Stomach (tissue), 9 donors: Measurements from ENCODE around the gene CD59. TPM values are rescaled to one million over a fixed set of nuclear protein-coding genes. Genes with fewer than 3 reads are reported as not detected.

ENCODE experiments used
- DNase-seq, 2 donors: peaks; one replicate each; pipeline versions ENCODE4 v3.0.0 to v3.0.0-alpha.2; 2013 to 2019
- H3K27ac ChIP-seq, 5 donors: fragments of 200-600 bp in 4 of 5; sonication (generic) in 4 of 5; one replicate each; pipeline ENCODE4 v1.5.1; 2013 to 2019; ENCODE audit warnings: mild to moderate bottlenecking in 1 of 5, moderate library complexity in 1 of 5
- H3K27me3 ChIP-seq, 3 donors: fragments of 200-600 bp; sonication (generic); one replicate each; pipeline ENCODE4 v1.5.1; 2017 to 2019; ENCODE audit warnings: mixed run types in 1 of 3
- H3K36me3 ChIP-seq, 4 donors: fragments of 200-600 bp; sonication (generic); 1 replicate in 3 of 4; 2 replicates in 1 of 4; pipeline ENCODE4 v1.5.1; 2016 to 2019
- H3K4me1 ChIP-seq, 4 donors: fragments of 200-600 bp; sonication (generic); one replicate each; pipeline ENCODE4 v1.5.1; 2016 to 2019
- H3K4me3 ChIP-seq, 4 donors: fragments of 200-600 bp; sonication (generic) in 3 of 4; one replicate each; pipeline ENCODE4 v1.5.1; 2016 to 2019; ENCODE audit warnings: mild to moderate bottlenecking in 1 of 4
- H3K9me3 ChIP-seq, 4 donors: fragments of 200-600 bp; sonication (generic); one replicate each; pipeline ENCODE4 v1.5.1; 2016 to 2019
- EP300 ChIP-seq: sonication (generic); formaldehyde crosslinking; IDR thresholded peaks from one replicate; pipeline ENCODE4 v1.6.1; 2017; ENCODE audit warnings: antibody characterized with exemption
- POLR2A ChIP-seq, 4 donors: fragments of 450-650 bp; IDR thresholded peaks; one replicate each; pipeline ENCODE4 v1.6.1; 2016; ENCODE audit warnings: antibody characterized with exemption in 4 of 4, control low read depth in 2 of 4, mild to moderate bottlenecking in 1 of 4, moderate library complexity in 1 of 4
- POLR2AphosphoS5 ChIP-seq, 3 donors: sonication (generic); formaldehyde crosslinking; IDR thresholded peaks; one replicate each; pipeline ENCODE4 v1.6.1; 2016; ENCODE audit warnings: antibody characterized with exemption in 3 of 3
- WGBS, 5 donors: extraction: QIAGEN DNeasy Blood & Tissue Kit in 3 of 5; methylation state at CpG; one replicate each; pipeline versions ENCODE4 v1.1.5 to v1.1.7; 2013 to 2018; 5-methylcytosine and 5-hydroxymethylcytosine counted together
- intact Hi-C: fragments of 100-400 bp; cut with DNase I; formaldehyde crosslinking; loops from one replicate; pipeline ENCODE4 v1.15.1; 2023; ENCODE audit warnings: low total_unique reads
- polyA plus RNA-seq, 3 donors: library from polyadenylated mRNA; stranded (reverse); fragments of 200-250 nt; gene quantifications; one replicate each; pipeline ENCODE4 v1.2.3, GENCODE V29; 2013
- total RNA-seq, 5 donors: library from RNA; depleted of rRNA; stranded (reverse); fragments of >200 nt; gene quantifications; one replicate each; pipeline versions ENCODE4 v1.1.0 to v1.2.3, GENCODE V29; 2014 to 2016
- TF ChIP-seq, protein P1 (sequence below), 7 experiments: fragments of 450-650 bp in 4 of 7; fragments of 200-600 bp in 3 of 7; sonication (generic) in 3 of 7; IDR thresholded peaks; one replicate each; pipeline ENCODE4 v1.5.1; 2016 to 2019; ENCODE audit warnings: antibody characterized with exemption in 7 of 7, control low read depth in 2 of 7, mild to moderate bottlenecking in 1 of 7
- donor health status: healthy with polysubstance abuse.
- donor health status: Bipolar disorder and iron deficiency.
- donor health status: healthy.

The CD59 gene
- total and polyA plus RNA-seq, 8 donors: 6.4 to 225 (median 138) TPM

DNA sequence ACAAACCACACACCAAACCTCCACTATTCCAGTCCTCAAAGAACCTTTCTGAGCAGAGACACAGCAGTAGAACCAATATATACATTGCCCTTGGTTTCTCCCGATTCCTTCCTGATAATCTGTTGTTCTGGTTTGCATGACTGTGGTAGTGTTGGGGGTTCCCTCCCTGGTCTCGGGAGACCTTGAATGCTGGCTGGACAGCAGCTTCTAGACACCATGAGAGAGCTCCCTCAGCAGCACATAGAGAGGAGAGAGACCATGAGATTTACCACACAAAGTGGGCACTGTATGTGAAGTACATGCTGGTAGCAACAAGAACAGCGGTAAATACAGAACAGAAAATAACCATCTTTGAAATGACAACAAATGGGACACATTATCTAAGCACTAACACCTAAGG lies 38.2 kb downstream of the CD59 start:
- 32 to 66% (median 47%) methylated on average over 3 of the region's 3 CpGs for WGBS, 5 donors
- Histone ChIP-seq H3K4me3 (no peak overlapping the region), H3K27ac (peak overlapping the region; percentile 52 to 88 (median 79)), H3K4me1 (peaks cover 49 to 97% (median 70%) of the 10 kb centered on the region in 4 donors), H3K27me3 (no peaks in the 10 kb centered on the region), H3K9me3 (no peaks in the 10 kb centered on the region), H3K36me3 (no peaks in the 10 kb centered on the region)
- no peak for DNase-seq
- TF ChIP-seq, protein P1, sequence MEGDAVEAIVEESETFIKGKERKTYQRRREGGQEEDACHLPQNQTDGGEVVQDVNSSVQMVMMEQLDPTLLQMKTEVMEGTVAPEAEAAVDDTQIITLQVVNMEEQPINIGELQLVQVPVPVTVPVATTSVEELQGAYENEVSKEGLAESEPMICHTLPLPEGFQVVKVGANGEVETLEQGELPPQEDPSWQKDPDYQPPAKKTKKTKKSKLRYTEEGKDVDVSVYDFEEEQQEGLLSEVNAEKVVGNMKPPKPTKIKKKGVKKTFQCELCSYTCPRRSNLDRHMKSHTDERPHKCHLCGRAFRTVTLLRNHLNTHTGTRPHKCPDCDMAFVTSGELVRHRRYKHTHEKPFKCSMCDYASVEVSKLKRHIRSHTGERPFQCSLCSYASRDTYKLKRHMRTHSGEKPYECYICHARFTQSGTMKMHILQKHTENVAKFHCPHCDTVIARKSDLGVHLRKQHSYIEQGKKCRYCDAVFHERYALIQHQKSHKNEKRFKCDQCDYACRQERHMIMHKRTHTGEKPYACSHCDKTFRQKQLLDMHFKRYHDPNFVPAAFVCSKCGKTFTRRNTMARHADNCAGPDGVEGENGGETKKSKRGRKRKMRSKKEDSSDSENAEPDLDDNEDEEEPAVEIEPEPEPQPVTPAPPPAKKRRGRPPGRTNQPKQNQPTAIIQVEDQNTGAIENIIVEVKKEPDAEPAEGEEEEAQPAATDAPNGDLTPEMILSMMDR (IDR thresholded peaks at IDR 0.05): no peak
- TF ChIP-seq EP300 (no peak), POLR2A (IDR thresholded peaks at IDR 0.05) (no peak)
- intact Hi-C loops: no loop called here

DNA sequence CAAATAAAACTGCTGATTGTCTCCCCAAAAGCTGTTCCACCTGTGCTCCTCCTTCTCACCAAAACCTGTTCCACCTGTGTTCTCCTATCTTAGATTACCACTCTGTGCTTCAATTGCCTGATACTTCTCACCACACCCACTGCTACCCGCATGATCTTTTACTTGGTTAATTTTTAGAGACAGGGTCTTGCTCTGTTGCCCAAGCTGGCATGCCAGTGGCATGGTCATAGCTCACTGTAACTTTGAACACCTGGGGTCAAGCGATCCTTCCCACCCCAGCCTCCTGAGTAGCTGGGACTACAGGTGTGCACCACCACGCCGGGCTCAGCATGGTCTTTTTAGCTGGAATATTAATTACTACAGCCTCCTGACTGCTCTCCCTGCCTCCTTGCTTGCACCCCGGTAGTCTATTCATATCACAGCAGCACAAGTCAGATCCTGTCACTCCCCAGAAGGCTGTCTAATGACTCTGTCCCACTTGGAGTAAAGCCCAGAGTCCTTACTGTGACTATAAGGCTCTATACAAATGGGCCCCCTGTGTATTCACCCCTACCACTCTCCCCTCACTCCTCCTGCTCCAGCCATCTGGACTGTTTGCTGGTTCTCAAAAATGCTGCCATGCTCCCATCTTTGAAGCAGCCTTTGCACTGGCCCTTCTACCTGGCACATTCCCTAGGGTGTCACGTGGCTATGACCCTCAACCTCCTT lies 39.1 kb downstream of the CD59 start:
- peak overlapping the region; percentile 55 to 88 (median 70) for H3K27ac ChIP-seq
- WGBS, 5 donors: 59 to 71% (median 69%) methylated on average over 6 of the region's 6 CpGs
- intact Hi-C loops: no loop called here
- H3K4me3 ChIP-seq: no peak overlapping the region
- peaks cover 55 to 97% (median 71%) of the 10 kb centered on the region in 4 donors for H3K4me1 ChIP-seq
- H3K36me3 ChIP-seq: no peaks in the 10 kb centered on the region
- no peaks in the 10 kb centered on the region for H3K27me3 ChIP-seq
- no peak for DNase-seq
- TF ChIP-seq EP300: no peak
- TF ChIP-seq POLR2A (IDR thresholded peaks at IDR 0.05): no peak
- no peak for TF ChIP-seq POLR2AphosphoS5 (IDR thresholded peaks at IDR 0.05)
- TF ChIP-seq, protein P1 (IDR thresholded peaks at IDR 0.05): no peak
- H3K9me3 ChIP-seq: no peaks in the 10 kb centered on the region

DNA sequence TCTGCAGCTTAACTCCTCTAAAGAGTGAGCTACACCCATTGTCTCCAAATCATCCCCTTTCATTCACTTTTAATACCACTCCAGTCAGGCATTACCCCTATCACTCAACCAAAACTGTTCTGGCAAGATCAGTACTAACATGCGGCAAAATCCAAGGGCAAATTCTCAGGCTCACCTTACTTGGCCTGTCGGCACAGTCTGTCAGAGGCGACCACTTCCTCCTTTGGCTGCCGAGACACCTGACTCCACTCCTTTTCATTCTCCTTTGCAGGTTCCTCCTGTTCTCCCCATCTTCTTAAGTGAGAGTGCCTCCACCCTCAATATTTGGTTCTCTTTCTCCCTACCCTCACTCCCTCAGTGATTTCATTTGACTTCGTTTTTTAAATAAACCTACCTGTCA lies 39.8 kb downstream of the CD59 start:
- Histone ChIP-seq H3K4me1 (peaks cover 55 to 97% (median 70%) of the 10 kb centered on the region in 4 donors), H3K4me3 (no peak overlapping the region), H3K9me3 (no peaks in the 10 kb centered on the region), H3K27ac (peak overlapping the region; percentile 55 to 88 (median 70)), H3K36me3 (no peaks in the 10 kb centered on the region), H3K27me3 (no peaks in the 10 kb centered on the region)
- WGBS, 5 donors: 19 to 42% (median 40%) methylated on average over 5 of the region's 5 CpGs
- DNase-seq: peak; percentile 47 to 57
- peak in 1 of 3 donors; percentile 58 for TF ChIP-seq POLR2AphosphoS5 (IDR thresholded peaks at IDR 0.05)
- TF ChIP-seq, protein P1 (IDR thresholded peaks at IDR 0.05): no peak
- intact Hi-C loops: no loop called here

DNA sequence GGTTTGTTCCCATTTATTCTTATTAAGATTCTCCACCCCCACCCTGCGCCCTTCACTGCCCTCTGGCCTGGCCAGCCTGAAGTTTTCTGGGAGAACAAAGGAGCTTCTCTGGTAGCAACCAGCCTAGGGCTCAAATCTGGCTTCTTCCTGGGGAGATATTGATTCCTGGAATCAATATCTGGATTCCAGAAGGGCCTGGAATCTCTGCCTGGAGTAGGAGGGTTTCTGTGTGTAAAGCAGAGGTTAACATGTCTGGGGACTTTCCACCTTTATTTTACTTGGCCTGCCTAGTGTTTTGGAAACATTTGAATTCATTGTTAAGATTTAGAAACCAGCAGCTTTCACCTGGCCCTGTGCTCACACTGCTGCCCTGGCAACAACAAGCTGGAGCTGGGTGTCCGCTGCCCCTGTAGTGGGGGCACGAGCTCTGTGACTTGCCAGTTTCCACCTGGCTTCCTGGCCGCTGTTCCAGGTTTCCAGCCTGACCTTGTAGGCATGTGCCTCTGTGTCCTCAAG lies 41.1 kb downstream of the CD59 start:
- no peaks in the 10 kb centered on the region for H3K27me3 ChIP-seq
- H3K4me1 ChIP-seq: peaks cover 62 to 95% (median 76%) of the 10 kb centered on the region in 4 donors
- no peak for TF ChIP-seq EP300
- peak in 2 of 3 donors; percentile 31 to 57 for TF ChIP-seq POLR2AphosphoS5 (IDR thresholded peaks at IDR 0.05)
- TF ChIP-seq POLR2A (IDR thresholded peaks at IDR 0.05): no peak
- 34 to 74% (median 50%) methylated on average over 4 of the region's 4 CpGs for WGBS, 5 donors
- no peak overlapping the region for H3K4me3 ChIP-seq
- peak overlapping the region; percentile 52 to 88 (median 70) for H3K27ac ChIP-seq
- no peaks in the 10 kb centered on the region for H3K36me3 ChIP-seq
- no peaks in the 10 kb centered on the region for H3K9me3 ChIP-seq
- peak; percentile 68 to 82 for DNase-seq
- intact Hi-C loops: no loop called here
